ENCODE data around the gene GNAZ. TPM values are rescaled to one million over a fixed set of nuclear protein-coding genes. Genes with fewer than 3 reads are reported as not detected.
"Not testable (repeated sequence)": the region's sequence is repeated elsewhere in the genome, so short reads cannot be mapped to it uniquely, and the experiment has no call there.

GNAZ gene
- total RNA-seq, 1 experiment from 2014 or later: 0.94 TPM

GRCh38 chr22:23044570-23044969 lies 25.7 kb upstream of the GNAZ start:
- DNase-seq (ENCODE audit: low read depth): no peak

- no peak for DNase-seq (ENCODE audit: low read depth)
Observed at GRCh38 chr22:23045461-23045860, 24.9 kb upstream of the GNAZ start.

- no peak for DNase-seq (ENCODE audit: low read depth)
Observed at GRCh38 chr22:23047265-23047664, 23.1 kb upstream of the GNAZ start.

GRCh38 chr22:23047742-23048141 lies 22.6 kb upstream of the GNAZ start:
- no peak for DNase-seq (ENCODE audit: low read depth)

GRCh38 chr22:23050546-23050945 lies 19.8 kb upstream of the GNAZ start:
- DNase-seq (ENCODE audit: low read depth): not testable (repeated sequence)

- DNase-seq (ENCODE audit: low read depth): no peak
Observed at GRCh38 chr22:23053051-23053707, 17.1 kb upstream of the GNAZ start.

GRCh38 chr22:23053912-23054530 lies 16.3 kb upstream of the GNAZ start:
- no peak for DNase-seq (ENCODE audit: low read depth)

- DNase-seq (ENCODE audit: low read depth): no peak
Observed at GRCh38 chr22:23054531-23055257, 15.6 kb upstream of the GNAZ start.

GRCh38 chr22:23055449-23056179 lies 14.7 kb upstream of the GNAZ start:
- no peak for DNase-seq (ENCODE audit: low read depth)

GRCh38 chr22:23057331-23057730 lies 13.0 kb upstream of the GNAZ start:
- no peak for DNase-seq (ENCODE audit: low read depth)

- no peak for DNase-seq (ENCODE audit: low read depth)
Observed at GRCh38 chr22:23058063-23058462, 12.3 kb upstream of the GNAZ start.

GRCh38 chr22:23058481-23059283 lies 11.6 kb upstream of the GNAZ start:
- no peak for DNase-seq (ENCODE audit: low read depth)

- no peak for DNase-seq (ENCODE audit: low read depth)
Observed at GRCh38 chr22:23059284-23059948, 10.9 kb upstream of the GNAZ start.

- no peak for DNase-seq (ENCODE audit: low read depth)
Observed at GRCh38 chr22:23060612-23061400, 9.5 kb upstream of the GNAZ start.

- no peak for DNase-seq (ENCODE audit: low read depth)
Observed at GRCh38 chr22:23061471-23062280, 8.6 kb upstream of the GNAZ start.

- DNase-seq (ENCODE audit: low read depth): no peak
Observed at GRCh38 chr22:23062616-23063538, 7.4 kb upstream of the GNAZ start.

GRCh38 chr22:23063539-23064380 lies 6.6 kb upstream of the GNAZ start:
- DNase-seq (ENCODE audit: low read depth): no peak

Measured in M059J (cell line).